Hepatocyte (in vitro differentiated cells): ENCODE measurements around the gene CDH5.

ENCODE experiments used
- CTCF ChIP-seq: fragments of 200-600 bp; sonication (generic); IDR thresholded peaks from 2 replicates; pipeline ENCODE4 v1.5.1; 2016; ENCODE audit warnings: antibody characterized with exemption, mild to moderate bottlenecking; ENCODE audit not compliant: poor library complexity
- EZH2 ChIP-seq: fragments of 200-600 bp; sonication (generic); IDR thresholded peaks from 2 replicates; pipeline ENCODE4 v1.6.1; 2016; ENCODE audit warnings: antibody characterized with exemption, mild to moderate bottlenecking, borderline replicate concordance

DNA sequence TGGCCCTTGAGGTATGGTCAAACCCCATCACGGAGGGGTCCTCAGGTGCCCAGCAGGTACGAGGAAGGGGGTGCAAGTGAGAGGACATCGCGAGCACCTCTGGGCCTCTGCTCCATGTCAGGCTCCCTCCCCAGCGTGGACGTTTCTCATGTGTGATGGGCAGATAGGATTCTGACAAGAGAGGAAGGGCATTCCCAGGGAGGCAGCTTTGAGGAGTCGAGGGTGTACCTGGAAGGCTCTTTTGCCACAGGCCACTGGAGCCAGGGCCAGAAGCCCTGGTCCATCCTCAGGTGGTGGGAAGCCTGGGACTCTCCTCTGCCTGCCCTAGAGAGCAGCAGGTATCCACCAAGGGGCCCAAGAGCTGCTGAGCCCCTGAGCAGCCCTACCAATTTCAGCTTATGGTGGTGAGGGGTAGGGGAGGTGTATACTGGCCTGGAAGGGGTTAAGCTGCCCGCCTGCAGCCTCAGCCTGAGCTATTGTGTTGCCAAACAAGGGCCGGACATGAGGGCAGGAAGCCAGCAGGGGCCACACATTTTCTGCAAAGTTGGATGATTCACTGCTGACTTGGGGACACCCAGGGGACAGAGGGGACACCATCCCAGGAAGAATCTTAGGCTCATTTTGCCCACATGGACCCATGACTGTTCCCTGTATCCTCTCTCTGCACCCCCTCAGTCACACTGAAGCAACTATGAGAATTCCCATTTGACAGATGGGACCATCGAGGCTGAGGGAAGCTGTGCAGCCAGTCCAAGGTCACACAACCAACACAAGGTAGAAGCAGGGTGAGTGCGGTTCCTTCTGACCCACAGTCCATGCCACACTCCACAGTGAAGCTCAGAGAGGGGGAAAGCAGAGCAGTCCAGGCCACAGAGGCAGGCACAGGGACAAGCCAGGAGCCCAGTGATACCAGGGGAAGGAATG, 1.7 kb downstream of the CDH5 start:
- TF ChIP-seq CTCF, result no peak
- TF ChIP-seq EZH2, result no peak
